Skeletal muscle cell (primary cell): ENCODE measurements around the gene MARCHF5.
"Not testable (repeated sequence)": the region's sequence is repeated elsewhere in the genome, so short reads cannot be mapped to it uniquely, and the experiment has no call there.

Experiments used
- DNase-seq: peaks from one replicate; pipeline ENCODE4 v3.0.0-alpha.2; 2010; ENCODE audit warnings: low read depth
- H3K4me3 ChIP-seq: 2 replicates; pipeline ENCODE4 v1.5.1; 2011; ENCODE audit warnings: low read depth, mild to moderate bottlenecking, control low read depth, low read length, moderate library complexity

MARCHF5 gene

DNA sequence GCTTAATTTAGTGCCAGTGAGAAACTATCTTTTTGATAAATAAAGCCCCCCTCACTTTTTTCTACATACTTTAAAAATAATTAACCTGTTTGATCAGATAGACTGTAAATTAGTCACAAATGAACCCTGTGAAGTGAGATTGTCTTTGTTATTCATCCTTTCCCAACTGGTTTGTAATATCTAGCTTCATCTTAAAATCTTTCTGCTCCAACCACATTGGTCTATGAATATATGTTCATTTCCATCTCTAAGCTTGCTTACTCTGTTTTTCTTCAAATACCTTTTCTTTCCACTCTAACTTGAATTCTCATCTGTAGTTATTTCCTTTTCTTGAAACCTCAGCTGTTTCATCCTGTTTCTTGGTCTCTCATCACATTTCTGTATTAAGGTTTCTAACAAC lies 12.1 kb downstream of the MARCHF5 start:
- H3K4me3 ChIP-seq, result no peak overlapping the region
- DNase-seq, result no peak

DNA sequence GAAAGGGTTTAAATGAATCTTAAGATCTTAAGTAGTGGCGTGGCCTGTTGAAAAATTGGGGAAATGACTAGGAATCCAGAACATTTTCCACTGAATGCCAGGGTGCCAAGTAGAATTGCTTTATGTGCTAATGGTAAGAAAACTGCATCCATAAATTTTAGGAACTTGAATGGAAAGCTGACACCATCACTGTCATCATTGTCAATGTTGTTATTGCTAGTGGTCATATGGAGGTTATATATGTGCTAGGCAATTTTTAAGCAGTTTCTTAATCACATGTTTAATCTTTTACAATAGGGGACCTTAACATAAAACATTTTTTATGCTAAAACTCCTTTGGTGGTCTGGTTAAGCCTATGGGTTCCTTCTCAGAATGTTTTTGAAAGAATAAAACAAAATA lies 13.1 kb downstream of the MARCHF5 start:
- no peak overlapping the region for H3K4me3 ChIP-seq
- no peak for DNase-seq

DNA sequence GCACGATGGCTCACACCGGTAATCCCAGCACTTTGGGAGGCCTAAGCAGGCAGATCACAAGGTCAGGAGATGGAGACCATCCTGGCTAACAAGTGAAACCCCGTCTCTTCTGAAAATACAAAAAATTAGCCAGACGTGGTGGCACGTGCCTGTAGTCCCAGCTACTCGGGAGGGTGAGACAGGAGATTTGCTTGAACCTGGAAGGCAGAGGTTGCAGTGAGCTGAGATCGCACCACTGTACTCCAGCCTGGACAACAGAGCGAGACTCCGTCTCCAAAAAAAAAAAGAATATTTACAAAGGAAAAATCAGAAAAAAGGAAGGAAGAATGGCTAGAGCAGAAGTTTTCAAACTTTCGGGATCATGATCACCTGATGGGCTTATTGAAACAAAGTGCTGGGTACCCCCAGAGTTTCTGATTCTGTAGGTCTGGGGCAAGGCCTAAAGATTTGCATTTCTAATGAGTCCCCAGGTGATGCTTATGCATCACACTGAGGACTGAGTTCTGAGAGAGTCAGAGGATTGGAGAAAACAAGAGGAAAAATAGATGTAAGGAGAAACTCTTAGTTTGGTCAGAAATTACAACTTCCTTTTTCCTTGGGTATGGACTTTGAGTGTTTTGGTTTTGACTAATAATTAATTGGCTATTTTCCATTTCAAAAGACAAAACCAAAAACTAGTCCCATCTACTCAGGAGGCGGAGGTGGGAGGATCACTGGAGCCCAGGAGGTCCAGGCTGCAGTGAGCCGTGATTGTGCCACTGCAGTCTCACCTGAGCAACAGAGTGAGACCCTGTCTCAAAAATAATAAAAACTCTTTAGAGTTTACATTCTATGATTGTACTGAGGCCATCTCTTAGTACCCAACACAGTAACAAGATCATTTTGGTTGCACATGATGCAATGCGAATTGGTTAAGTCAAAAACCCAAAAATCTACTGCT lies 14.4 kb downstream of the MARCHF5 start:
- no peak overlapping the region for H3K4me3 ChIP-seq
- no peak for DNase-seq

DNA sequence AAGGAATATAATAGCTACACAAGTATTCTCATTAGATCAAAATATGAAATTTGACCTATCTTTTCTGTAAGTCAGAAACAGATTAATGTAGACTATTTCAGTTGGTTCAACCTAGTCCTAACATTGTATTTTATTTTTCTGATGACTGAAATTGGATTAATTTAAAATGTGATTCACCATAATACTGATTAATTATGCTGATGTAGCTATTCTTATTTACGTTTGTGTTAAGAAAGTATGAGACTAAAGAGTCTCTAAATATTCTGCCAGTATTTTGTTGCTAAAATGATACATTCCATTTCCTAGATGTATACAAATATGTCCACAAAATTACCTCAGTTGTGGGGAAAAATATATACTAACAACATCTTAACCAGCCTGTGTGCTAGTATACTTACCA lies 18.3 kb downstream of the MARCHF5 start:
- no peak overlapping the region for H3K4me3 ChIP-seq
- DNase-seq, result no peak

DNA sequence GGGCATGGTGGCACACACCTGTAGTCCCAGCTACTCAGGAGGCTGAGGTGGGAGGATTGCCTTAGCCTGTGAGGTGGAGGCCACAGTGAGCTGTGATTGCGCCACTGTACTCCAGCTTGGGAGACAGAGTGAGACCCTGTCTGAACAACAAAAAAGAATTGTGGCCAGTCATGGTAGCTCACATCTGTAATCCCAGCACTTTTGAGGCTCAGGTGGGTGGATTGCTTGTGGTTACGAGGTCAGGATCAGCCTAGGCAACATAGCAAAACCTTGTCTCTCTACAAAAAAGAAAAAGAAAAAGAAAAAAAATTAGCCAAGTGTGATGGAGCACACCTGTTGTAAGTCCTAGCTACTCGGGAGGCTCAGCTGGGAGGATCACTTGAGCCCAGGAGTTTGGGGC lies 22.8 kb downstream of the MARCHF5 start:
- DNase-seq, result no peak
- H3K4me3 ChIP-seq, result no peak overlapping the region

DNA sequence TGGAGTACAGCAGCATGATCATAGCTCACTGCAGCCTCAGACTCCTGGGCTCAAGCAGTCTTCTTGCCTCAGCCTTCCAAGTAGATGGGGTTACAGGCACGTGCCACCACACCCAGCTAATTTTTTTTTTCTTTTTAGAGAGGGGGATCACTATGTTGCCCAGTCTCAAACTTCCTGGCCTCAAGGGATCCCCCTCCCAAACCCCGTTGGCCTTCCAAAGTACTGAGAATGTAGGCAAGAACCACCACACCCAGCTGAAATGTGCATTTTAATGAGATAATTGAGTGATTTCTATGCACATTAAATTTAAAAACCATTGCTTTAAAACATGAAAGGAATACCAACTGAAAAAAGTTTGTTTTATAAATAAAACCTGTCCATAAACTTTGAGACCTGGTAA lies 25.6 kb downstream of the MARCHF5 start:
- DNase-seq, result no peak
- H3K4me3 ChIP-seq, result no peak overlapping the region

DNA sequence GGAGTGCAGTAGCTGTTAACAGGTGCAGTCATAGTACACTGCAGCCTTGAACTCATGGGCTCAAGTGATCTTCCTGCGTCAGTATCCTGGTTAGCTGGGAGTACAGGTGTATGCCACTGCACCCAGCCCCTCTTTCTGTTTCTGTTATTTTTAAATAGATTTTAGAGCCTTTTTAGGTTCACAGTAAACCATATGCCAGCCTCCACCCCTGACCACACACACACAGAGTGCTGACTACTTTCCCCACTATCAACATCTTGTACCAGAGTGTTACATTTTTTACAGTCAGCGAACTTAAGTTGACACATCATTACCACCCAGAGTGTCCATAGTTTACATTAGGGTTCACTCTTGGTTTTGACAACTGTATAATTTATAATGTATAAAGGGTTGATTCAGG lies 32.1 kb downstream of the MARCHF5 start:
- no peak overlapping the region for H3K4me3 ChIP-seq
- DNase-seq, result no peak

DNA sequence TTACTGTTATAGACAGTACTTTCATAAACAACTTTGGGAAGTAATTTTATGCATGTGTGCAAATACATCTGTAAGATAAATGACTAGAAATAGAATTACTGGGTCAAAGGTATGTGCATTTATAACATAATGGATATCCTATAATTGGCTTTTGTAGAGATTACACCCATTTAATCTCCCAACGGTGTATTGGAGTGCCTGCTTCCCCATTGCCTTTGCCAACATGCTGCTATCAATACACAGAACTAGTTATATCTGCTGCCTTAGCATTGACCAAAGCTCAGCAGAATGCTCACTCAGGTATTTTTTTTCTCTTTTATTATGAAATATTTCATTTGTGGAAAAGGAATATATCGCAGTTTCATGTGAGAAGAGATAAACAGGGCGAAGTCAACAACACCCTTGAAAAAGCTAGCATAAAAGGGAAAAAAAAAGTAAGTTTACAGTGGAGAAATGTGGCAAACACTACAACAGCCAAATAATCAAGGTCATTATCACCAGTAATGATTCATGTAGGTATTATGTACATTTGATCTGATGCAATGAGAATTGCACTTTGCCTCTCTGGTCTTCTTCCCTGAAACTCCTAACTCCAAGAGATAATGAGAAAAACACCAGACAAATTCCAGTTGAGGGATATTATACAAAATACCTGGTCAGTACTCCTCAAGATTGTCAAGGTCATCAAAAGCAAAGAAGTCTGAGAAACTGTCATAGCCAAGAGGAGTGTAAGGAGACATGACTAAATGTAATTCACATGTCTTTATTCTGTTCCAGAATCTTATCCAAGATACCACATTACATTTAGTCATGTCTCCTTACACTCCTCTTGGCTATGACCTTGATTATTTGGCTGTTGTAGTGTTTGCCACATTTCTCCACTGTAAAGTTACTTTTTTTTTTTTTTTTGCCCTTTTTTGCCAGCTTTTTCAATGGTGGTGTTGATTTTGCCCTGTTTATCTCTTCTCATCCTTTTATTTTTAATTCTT lies 36.8 kb downstream of the MARCHF5 start:
- DNase-seq, result no peak
- H3K4me3 ChIP-seq, result no peak overlapping the region

DNA sequence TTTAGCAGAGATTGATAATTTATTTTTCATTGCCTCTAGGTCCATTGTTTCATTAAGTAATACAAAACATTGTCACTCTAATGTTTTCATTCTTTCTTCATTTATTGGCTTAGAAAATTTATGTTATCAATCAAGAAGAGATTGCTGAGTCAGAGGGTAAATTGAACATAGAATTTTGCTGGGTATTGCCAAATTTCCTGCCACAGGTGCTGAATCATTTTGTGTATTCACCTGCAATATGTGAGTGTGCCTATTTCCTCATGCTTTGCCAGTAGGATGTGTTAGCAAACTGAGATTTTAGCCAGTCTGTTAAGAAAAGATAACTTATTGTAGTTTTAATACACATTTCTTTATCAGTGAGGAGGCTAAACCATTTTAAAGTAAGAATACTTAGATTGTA lies 38.0 kb downstream of the MARCHF5 start:
- no peak for DNase-seq
- no peak overlapping the region for H3K4me3 ChIP-seq

DNA sequence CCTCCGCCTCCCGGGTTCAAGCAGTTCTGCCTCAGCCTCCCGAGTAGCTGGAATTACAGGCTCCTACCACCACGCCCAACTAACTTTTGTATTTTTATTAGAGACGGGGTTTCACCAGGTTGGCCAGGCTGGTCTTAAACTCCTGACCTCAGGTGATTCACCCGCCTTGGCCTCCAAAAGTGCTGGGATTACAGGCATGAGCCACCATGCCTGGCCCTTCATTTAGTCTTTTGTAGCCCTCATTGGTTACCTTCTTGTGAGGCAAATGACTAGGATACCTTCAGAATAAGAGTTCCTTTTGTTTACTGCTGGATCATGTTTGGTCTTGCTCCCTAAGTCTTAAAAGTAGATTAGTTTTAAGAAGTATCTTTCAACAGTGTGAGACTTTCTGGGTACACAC lies 39.0 kb downstream of the MARCHF5 start:
- not testable (repeated sequence) for H3K4me3 ChIP-seq, DNase-seq

DNA sequence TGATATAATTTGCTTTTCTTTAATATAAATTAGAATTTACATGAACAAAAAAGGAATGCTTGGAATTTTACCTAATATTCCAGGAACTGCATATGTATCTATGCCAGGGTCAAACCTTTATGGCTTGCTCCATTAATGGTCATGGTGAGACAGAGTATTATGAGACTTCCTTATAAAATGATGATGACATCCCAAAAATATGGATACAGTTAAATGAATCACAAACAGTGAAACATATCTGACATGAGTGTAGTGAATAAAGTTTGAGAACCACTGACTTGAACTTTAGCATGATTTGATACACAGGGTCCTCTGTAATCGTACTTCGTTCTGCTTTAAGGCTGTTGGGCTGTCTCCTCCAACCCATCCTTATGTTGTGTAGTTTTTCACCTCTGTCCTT lies 51.8 kb downstream of the MARCHF5 start:
- no peak for DNase-seq
- no peak overlapping the region for H3K4me3 ChIP-seq

DNA sequence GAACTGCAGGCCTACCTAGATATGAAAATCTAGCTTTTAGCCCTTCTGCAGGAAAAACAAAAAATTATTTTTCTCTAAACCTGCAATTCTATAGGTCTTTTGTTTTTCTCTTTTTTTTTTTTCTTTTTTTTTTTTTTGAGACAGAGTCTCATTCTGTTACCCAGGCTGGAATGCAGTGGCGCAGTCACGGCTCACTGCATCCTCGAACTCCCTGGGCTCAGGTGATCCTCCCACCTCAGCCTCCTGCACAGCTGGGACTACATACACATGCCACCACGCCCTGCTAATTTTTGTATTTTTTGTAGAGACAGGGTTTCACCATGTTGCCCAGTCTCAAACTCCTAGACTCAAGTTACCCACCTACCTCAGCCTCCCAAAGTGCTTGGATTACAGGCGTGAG lies 54.6 kb downstream of the MARCHF5 start:
- not testable (repeated sequence) for H3K4me3 ChIP-seq, DNase-seq

DNA sequence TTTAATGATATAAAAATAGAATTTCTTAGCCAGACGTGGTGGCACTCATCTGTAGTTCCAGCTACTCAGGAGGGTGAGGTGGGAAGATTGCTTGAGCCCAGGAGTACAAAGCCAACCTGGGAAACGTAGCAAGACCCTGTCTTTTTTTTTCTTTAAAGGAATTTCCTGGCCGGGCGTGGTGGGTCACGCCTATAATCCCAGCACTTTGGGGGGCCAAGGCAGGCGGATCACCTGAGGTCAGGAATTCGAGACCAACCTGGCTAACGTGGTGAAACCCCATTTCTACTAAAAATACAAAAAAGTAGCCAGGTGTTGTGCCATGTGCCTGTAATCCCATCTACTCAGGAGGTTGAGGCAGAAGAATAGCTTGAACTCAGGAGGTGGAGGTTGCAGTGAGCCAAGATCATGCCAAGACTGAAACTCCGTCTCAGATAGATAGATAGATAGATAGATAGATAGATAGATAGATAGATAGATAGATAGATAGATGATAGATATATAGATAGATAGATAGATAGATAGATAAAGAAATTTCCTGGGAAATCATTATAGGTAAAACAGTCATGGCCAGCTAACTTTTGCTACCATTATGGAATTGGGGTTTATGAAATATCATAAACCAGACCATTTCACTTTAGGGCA lies 56.2 kb downstream of the MARCHF5 start:
- DNase-seq, H3K4me3 ChIP-seq: not testable (repeated sequence)

DNA sequence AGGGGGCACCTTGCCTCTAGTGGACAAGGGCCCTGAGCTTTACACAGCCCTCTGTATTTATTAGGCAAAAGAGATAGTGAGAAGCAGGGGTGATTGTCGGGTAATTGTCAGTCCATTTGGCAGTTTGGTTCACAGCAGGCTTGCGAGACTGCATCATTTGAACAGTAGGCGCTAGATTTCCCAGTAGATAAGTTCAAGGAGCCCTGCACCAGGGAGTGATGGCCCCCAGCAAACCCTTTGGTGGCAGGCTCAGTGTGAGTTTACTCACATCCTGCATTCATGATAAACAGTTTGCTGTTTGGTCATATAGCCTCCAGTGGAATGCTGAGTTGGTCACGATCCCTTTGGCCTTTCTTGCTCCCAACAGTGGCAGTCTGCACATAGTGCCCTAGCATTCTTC lies 59.4 kb downstream of the MARCHF5 start:
- H3K4me3 ChIP-seq, result no peak overlapping the region
- no peak for DNase-seq

DNA sequence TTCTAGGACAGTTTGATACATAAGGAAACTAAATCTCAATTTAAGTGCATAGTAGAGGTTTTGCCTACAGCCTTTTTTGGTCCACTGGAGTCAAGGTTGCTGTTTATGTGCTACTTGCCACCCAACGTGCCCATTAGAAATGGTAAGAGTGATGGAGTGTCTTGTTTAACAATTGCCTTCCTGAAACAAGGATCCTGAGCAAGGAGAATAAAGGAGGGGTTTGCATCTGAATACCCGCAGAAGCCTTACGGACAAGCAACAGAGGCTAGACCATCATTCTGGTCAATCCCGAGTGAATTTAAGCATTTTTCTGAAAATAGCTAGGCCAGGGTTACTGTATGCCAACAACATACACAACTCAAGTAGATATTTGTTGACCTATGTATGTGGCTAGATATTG lies 63.6 kb downstream of the MARCHF5 start:
- no peak overlapping the region for H3K4me3 ChIP-seq

DNA sequence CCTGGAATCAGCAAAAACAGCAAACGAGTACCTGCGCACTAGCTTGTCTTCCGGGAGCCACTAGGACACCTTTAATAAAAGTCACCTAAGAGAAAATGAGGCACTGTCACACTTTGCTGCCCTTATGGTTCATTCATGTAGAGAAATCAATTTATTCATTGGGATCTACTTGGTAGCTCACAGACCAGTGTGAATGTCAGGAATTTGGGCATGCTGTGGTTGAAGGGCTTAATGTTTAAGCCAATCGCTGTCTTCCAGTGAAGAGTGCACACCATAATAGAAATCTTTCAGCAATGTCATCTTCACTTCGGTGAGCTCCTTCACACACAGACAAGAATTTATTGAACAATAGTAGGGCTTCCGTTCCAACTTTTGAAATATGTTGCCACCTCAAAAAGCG lies 65.1 kb downstream of the MARCHF5 start:
- no peak for DNase-seq
- H3K4me3 ChIP-seq, result no peak overlapping the region

More for the DNA sequence above, 63.6 kb downstream of the MARCHF5 start:
- no peak for DNase-seq

DNA sequence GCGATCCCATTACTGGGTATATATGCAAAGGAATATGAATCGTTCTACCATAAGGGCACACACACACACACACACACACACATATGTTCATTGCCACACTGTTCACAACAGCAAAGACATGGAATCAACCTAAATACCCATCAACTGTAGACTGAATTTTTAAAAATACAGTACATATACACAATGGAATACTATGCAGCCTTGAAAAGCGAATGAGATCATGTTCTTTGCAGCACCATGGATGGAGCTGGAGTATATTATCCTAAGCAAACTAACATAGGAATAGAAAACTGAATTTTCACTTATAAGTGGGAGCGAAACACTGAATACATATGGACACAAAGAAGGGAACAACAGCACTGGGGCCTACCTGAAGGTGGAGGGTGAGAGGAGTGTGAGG lies 72.5 kb downstream of the MARCHF5 start:
- DNase-seq, result no peak
- H3K4me3 ChIP-seq, result no peak overlapping the region

DNA sequence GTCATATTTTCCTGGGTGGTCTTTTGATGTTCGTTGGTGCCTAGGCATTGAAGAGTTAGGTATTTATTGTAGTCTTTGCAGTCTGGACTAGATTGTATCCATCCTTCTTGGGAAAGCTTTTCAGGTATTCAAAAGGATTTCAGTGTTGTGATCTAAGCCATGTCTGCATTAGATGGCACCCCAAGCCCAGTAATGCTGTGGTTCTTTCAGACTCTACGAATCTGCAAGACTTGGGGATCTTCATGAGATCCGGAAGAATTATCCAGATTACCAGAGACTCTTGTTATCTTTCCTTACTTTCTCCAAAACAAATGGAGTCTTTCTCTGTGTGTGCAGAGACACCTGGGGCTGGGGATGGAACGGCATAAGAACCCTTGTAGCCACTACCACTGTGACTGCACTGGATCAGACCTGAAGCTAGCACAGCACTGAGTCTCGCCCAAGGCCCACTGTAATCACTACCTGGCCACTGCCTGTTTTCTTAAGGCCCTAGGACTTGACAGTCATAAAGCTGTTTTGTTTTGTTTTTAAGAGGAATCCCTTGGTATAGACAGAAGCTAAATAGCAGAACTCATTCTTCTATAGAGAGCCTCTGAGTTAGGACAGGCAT lies 75.5 kb downstream of the MARCHF5 start:
- no peak overlapping the region for H3K4me3 ChIP-seq
- DNase-seq, result no peak

DNA sequence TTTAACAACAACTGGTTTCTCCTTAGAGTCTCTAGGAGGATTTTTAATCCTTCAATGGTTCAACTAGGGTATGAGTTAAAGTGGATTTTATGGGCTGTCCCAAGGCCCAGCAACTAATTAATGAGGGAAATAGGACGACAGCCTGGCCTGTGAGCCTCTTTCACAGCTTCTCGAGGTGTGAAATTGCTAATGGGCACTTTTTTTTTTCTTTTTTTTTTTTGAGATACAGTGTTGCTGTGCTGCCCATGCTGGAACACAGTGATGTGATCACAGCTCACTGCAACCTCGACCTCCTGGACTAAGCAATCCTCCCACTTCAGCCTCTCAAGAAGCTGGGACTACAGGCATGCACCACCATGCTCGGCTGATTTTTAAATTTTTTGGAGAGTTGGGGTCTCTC lies 87.0 kb downstream of the MARCHF5 start:
- DNase-seq, result no peak
- no peak overlapping the region for H3K4me3 ChIP-seq
